ENCODE results near the gene PRSS22. TPM values are rescaled to one million over a fixed set of nuclear protein-coding genes. Genes with fewer than 3 reads are reported as not detected.

Gene PRSS22
- total and polyA plus RNA-seq, 2 donors from 2014 or later = 11.0 to 30.8 TPM

- H3K27ac ChIP-seq (ENCODE audit: low read depth in 2 of 2, low read length in 2 of 2) = no peak overlapping the region
- peaks cover 0 to 4% (median 0%) of the 10 kb centered on the region in 3 donors for H3K9me3 ChIP-seq (ENCODE audit: control insufficient read depth in 2 of 3, insufficient read depth in 1 of 3, low read length in 3 of 3)
- no peaks in the 10 kb centered on the region for H3K4me1 ChIP-seq (ENCODE audit: control insufficient read depth in 2 of 3, insufficient read depth in 2 of 3, low read depth in 1 of 3, low read length in 3 of 3)
- intact Hi-C loops (cut with DNase I) = no loop called here
- H3K27me3 ChIP-seq (ENCODE audit: control insufficient read depth, insufficient read depth, low read length) = no peaks in the 10 kb centered on the region
- no peak overlapping the region for H3K4me3 ChIP-seq (ENCODE audit: low read length in 3 of 3)
- no peak for FAIRE-seq
- H3K36me3 ChIP-seq (ENCODE audit: control insufficient read depth in 2 of 3, insufficient read depth in 3 of 3, low read length in 3 of 3) = no peaks in the 10 kb centered on the region
- H3K9ac ChIP-seq (ENCODE audit: low read length in 3 of 3) = no peak overlapping the region
- no peak for DNase-seq
- no peak for TF ChIP-seq CTCF (IDR thresholded peaks at IDR 0.05; ENCODE audit: borderline replicate concordance, extremely low read depth, insufficient read depth)
Measured at GRCh38 chr16:2809149-2809760, 48.7 kb downstream of the PRSS22 start.

- intact Hi-C loops (cut with DNase I) = no loop called here
- TF ChIP-seq CTCF (IDR thresholded peaks at IDR 0.05; ENCODE audit: borderline replicate concordance, extremely low read depth, insufficient read depth) = no peak
- DNase-seq (peak in 1 of 5 donors; percentile 7), FAIRE-seq (no peak)
- Histone ChIP-seq H3K27me3 (ENCODE audit: control insufficient read depth, insufficient read depth, low read length) (no peaks in the 10 kb centered on the region), H3K4me1 (ENCODE audit: control insufficient read depth in 2 of 3, insufficient read depth in 2 of 3, low read depth in 1 of 3, low read length in 3 of 3) (no peaks in the 10 kb centered on the region), H3K9me3 (ENCODE audit: control insufficient read depth in 2 of 3, insufficient read depth in 1 of 3, low read length in 3 of 3) (peaks cover 0 to 9% (median 0%) of the 10 kb centered on the region in 3 donors), H3K9ac (ENCODE audit: low read length in 3 of 3) (no peak overlapping the region), H3K36me3 (ENCODE audit: control insufficient read depth in 2 of 3, insufficient read depth in 3 of 3, low read length in 3 of 3) (no peaks in the 10 kb centered on the region), H3K4me3 (ENCODE audit: low read length in 3 of 3) (no peak overlapping the region), H3K27ac (ENCODE audit: low read depth in 2 of 2, low read length in 2 of 2) (no peak overlapping the region)
Measured at GRCh38 chr16:2808181-2808580, 49.8 kb downstream of the PRSS22 start.

- Histone ChIP-seq H3K27me3 (ENCODE audit: control insufficient read depth, insufficient read depth, low read length) (no peaks in the 10 kb centered on the region), H3K4me3 (ENCODE audit: low read length in 3 of 3) (no peak overlapping the region)
- no peak for TF ChIP-seq CTCF (IDR thresholded peaks at IDR 0.05; ENCODE audit: borderline replicate concordance, extremely low read depth, insufficient read depth)
Measured at GRCh38 chr16:2806286-2806685, 51.7 kb downstream of the PRSS22 start.

GRCh38 chr16:2804728-2805127, 53.2 kb downstream of the PRSS22 start:
- Histone ChIP-seq H3K4me3 (ENCODE audit: low read length in 3 of 3) (no peak overlapping the region), H3K9me3 (ENCODE audit: control insufficient read depth in 2 of 3, insufficient read depth in 1 of 3, low read length in 3 of 3) (peaks cover 0 to 9% (median 0%) of the 10 kb centered on the region in 3 donors), H3K36me3 (ENCODE audit: control insufficient read depth in 2 of 3, insufficient read depth in 3 of 3, low read length in 3 of 3) (no peaks in the 10 kb centered on the region), H3K4me1 (ENCODE audit: control insufficient read depth in 2 of 3, insufficient read depth in 2 of 3, low read depth in 1 of 3, low read length in 3 of 3) (no peaks in the 10 kb centered on the region), H3K9ac (ENCODE audit: low read length in 3 of 3) (no peak overlapping the region), H3K27ac (ENCODE audit: low read depth in 2 of 2, low read length in 2 of 2) (no peak overlapping the region), H3K27me3 (ENCODE audit: control insufficient read depth, insufficient read depth, low read length) (no peaks in the 10 kb centered on the region)
- TF ChIP-seq CTCF (IDR thresholded peaks at IDR 0.05; ENCODE audit: borderline replicate concordance, extremely low read depth, insufficient read depth) = no peak
- intact Hi-C loops (cut with DNase I) = no loop called here
- DNase-seq (no peak), FAIRE-seq (no peak)

More at GRCh38 chr16:2806286-2806685, 51.7 kb downstream of the PRSS22 start:
- DNase-seq = no peak
- FAIRE-seq = no peak
- Histone ChIP-seq H3K9me3 (ENCODE audit: control insufficient read depth in 2 of 3, insufficient read depth in 1 of 3, low read length in 3 of 3) (peaks cover 0 to 9% (median 0%) of the 10 kb centered on the region in 3 donors), H3K36me3 (ENCODE audit: control insufficient read depth in 2 of 3, insufficient read depth in 3 of 3, low read length in 3 of 3) (no peaks in the 10 kb centered on the region), H3K27ac (ENCODE audit: low read depth in 2 of 2, low read length in 2 of 2) (no peak overlapping the region), H3K9ac (ENCODE audit: low read length in 3 of 3) (no peak overlapping the region), H3K4me1 (ENCODE audit: control insufficient read depth in 2 of 3, insufficient read depth in 2 of 3, low read depth in 1 of 3, low read length in 3 of 3) (no peaks in the 10 kb centered on the region)
- intact Hi-C loops (cut with DNase I) = no loop called here

Measured in kidney (tissue), 14 donors.